Vagina (tissue), 2 donors: ENCODE measurements around the gene ITGB7. TPM values are rescaled to one million over a fixed set of nuclear protein-coding genes. Genes with fewer than 3 reads are reported as not detected.

Experiments
- DNase-seq, 2 donors: peaks; one replicate each; pipeline ENCODE4 v3.0.0-alpha.2; 2017; ENCODE audit errors: extremely low spot score in 2 of 2
- H3K27ac ChIP-seq: fragments of 200-600 bp; sonication (generic); one replicate; pipeline ENCODE4 v1.5.1; 2019
- H3K27me3 ChIP-seq: fragments of 200-600 bp; sonication (generic); one replicate; pipeline ENCODE4 v1.5.1; 2019
- H3K36me3 ChIP-seq, 2 donors: fragments of 200-600 bp; sonication (generic); one replicate each; pipeline ENCODE4 v1.5.1; 2017 to 2019
- H3K4me1 ChIP-seq: fragments of 200-600 bp; sonication (generic); one replicate; pipeline ENCODE4 v1.5.1; 2019
- H3K4me3 ChIP-seq, 2 donors: fragments of 200-600 bp; sonication (generic); 1 replicate in 1 of 2; 2 replicates in 1 of 2; pipeline ENCODE4 v1.5.1; 2016 to 2019
- H3K9me3 ChIP-seq: fragments of 200-600 bp; sonication (generic); one replicate; pipeline ENCODE4 v1.5.1; 2019
- POLR2A ChIP-seq, 2 donors: fragments of 450-650 bp; IDR thresholded peaks; one replicate each; pipeline ENCODE4 v1.6.1; 2017; ENCODE audit warnings: antibody characterized with exemption in 2 of 2, mild to moderate bottlenecking in 2 of 2, moderate library complexity in 2 of 2
- POLR2AphosphoS5 ChIP-seq, 2 donors: sonication (generic); formaldehyde crosslinking; IDR thresholded peaks; one replicate each; pipeline ENCODE4 v1.9.0; 2017; ENCODE audit warnings: antibody characterized with exemption in 2 of 2, mild to moderate bottlenecking in 2 of 2, low read depth in 1 of 2; ENCODE audit not compliant: insufficient read depth in 1 of 2
- intact Hi-C: fragments of 100-400 bp; cut with DNase I; formaldehyde crosslinking; loops from one replicate; pipeline ENCODE4 v1.15.1; 2023
- total RNA-seq: library from RNA; depleted of rRNA; stranded (reverse); fragments of >200 nt; gene quantifications from one replicate; pipeline ENCODE4 v1.2.3, GENCODE V29; 2016
- TF ChIP-seq, protein P1 (sequence below), 3 experiments: fragments of 450-650 bp in 2 of 3; fragments of 200-600 bp in 1 of 3; sonication (generic) in 1 of 3; IDR thresholded peaks; one replicate each; pipeline ENCODE4 v1.5.1; 2017 to 2019; ENCODE audit warnings: antibody characterized with exemption in 3 of 3, mild to moderate bottlenecking in 2 of 3, moderate library complexity in 2 of 3

Gene ITGB7
- total RNA-seq, 1 donor from 2014 or later, result 3.7 TPM

DNA sequence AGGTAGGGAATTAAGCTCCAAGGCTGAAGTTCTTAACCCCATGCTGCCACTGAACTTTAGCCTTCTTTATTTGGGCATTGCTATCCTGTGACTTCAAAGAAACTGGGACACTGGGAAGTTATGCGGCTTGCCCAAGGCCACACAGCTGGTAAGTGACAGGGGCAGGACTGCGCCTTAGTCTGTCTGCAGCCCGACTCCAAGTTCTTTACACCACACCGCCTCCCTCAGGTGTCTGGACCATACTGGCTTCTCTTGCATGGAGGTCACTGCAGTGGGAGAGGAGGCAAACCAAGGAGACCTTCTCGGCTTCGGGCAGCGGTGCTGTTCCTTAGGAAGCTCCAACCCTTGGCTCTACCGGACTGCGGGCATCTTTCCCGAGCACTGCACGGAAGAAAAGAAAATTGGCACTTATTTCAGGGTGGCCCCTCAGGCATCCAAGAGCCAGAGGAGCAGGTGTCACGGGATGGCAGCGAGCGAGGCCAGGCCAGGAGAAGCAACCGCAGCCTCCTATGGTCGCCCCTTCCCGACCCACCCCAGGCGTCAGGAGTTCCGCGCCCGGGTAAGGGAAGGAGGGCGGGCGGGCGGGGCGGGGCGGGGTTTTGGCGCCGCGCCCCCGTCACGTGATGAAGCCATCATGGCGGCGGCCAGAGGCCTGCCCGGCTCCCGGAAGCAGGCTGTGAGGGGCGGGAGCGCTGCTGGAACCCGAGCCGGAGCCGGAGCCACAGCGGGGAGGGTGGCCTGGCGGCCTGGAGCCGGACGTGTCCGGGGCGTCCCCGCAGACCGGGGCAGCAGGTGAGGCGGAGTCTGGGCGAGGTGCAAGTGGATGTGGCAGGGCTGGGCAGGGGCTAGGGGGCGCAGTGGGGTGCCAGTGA lies 44.7 kb upstream of the ITGB7 start:
- TF ChIP-seq, protein P1, sequence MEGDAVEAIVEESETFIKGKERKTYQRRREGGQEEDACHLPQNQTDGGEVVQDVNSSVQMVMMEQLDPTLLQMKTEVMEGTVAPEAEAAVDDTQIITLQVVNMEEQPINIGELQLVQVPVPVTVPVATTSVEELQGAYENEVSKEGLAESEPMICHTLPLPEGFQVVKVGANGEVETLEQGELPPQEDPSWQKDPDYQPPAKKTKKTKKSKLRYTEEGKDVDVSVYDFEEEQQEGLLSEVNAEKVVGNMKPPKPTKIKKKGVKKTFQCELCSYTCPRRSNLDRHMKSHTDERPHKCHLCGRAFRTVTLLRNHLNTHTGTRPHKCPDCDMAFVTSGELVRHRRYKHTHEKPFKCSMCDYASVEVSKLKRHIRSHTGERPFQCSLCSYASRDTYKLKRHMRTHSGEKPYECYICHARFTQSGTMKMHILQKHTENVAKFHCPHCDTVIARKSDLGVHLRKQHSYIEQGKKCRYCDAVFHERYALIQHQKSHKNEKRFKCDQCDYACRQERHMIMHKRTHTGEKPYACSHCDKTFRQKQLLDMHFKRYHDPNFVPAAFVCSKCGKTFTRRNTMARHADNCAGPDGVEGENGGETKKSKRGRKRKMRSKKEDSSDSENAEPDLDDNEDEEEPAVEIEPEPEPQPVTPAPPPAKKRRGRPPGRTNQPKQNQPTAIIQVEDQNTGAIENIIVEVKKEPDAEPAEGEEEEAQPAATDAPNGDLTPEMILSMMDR (IDR thresholded peaks at IDR 0.05), result peak in 2 of 3 experiments; percentile 12 to 43
- TF ChIP-seq POLR2AphosphoS5 (IDR thresholded peaks at IDR 0.05; ENCODE audit: insufficient read depth in 1 of 2, low read depth in 1 of 2) (peak; percentile 6 to 92), POLR2A (IDR thresholded peaks at IDR 0.05) (peak in 1 of 2 donors; percentile 62)
- Histone ChIP-seq H3K27ac (peak overlapping the region; percentile 91), H3K9me3 (no peaks in the 10 kb centered on the region), H3K36me3 (peaks cover 0 to 8% of the 10 kb centered on the region in 2 donors), H3K4me1 (peaks cover 31% of the 10 kb centered on the region), H3K4me3 (peak overlapping the region; percentile 85 to 89), H3K27me3 (no peaks in the 10 kb centered on the region)
- DNase-seq, result peak in 1 of 2 donors; percentile 94
- intact Hi-C loops, result loop anchor here (5.0 kb wide), 1 partner anchor 34 kb away; no protein-coding TSS in a partner anchor

DNA sequence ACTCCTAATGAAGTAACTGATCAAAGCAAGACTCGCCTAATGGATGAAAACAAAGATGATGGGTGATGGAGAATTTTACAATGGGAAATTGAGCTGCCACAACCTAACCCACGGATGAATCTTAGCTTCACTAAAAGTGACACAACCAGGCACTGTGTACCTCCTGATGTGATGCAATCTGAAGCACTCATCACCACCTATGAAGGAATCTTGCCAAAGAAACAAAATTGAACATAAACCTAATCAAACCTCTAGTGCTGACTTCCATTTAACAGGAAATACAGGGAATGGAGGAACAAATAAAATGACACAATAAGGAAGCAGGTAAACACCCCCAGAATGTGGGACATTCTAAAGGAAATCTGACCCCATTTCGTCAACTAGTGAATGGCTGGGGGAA lies 38.2 kb upstream of the ITGB7 start:
- Histone ChIP-seq H3K27ac (no peak overlapping the region), H3K36me3 (no peaks in the 10 kb centered on the region), H3K9me3 (no peaks in the 10 kb centered on the region), H3K4me3 (no peak overlapping the region), H3K27me3 (no peaks in the 10 kb centered on the region), H3K4me1 (peaks cover under 1% of the 10 kb centered on the region)
- TF ChIP-seq POLR2A (IDR thresholded peaks at IDR 0.05) (no peak), POLR2AphosphoS5 (IDR thresholded peaks at IDR 0.05; ENCODE audit: insufficient read depth in 1 of 2, low read depth in 1 of 2) (no peak)
- TF ChIP-seq, protein P1 (IDR thresholded peaks at IDR 0.05), result no peak
- intact Hi-C loops, result no loop called here
- DNase-seq, result no peak

DNA sequence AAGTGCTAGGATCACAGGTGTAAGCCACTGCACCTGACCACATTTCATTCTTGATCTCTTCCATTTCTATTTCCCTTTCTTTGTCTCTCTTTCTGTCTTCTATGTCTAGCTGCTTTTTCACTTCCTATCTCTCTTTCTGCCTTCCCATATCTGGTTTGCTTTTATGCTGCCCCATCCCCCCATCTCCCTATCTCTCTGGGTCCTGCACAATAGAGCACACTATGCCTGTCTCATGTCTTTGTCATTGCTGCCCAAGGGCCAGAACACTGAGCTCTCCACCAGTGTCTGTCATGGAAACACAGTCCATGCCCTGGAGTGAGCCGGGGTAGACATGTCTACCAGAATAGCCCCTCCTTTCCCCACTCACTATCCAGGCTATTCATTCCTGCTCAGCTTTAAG lies 37.3 kb upstream of the ITGB7 start:
- TF ChIP-seq POLR2AphosphoS5 (IDR thresholded peaks at IDR 0.05; ENCODE audit: insufficient read depth in 1 of 2, low read depth in 1 of 2) (no peak), POLR2A (IDR thresholded peaks at IDR 0.05) (no peak)
- TF ChIP-seq, protein P1 (IDR thresholded peaks at IDR 0.05), result no peak
- no peak overlapping the region for H3K4me3 ChIP-seq
- no peaks in the 10 kb centered on the region for H3K4me1 ChIP-seq

GRCh38 chr12:53241623-53242412 lies 34.8 kb upstream of the ITGB7 start:
- no peaks in the 10 kb centered on the region for H3K9me3 ChIP-seq
- intact Hi-C loops, result no loop called here
- DNase-seq, result peak in 1 of 2 donors; percentile 72

More for the DNA sequence above, 37.3 kb upstream of the ITGB7 start:
- no peak overlapping the region for H3K27ac ChIP-seq
- DNase-seq, result no peak
- no peaks in the 10 kb centered on the region for H3K9me3 ChIP-seq
- H3K27me3 ChIP-seq, result no peaks in the 10 kb centered on the region
- H3K36me3 ChIP-seq, result no peaks in the 10 kb centered on the region
- intact Hi-C loops, result no loop called here

More at GRCh38 chr12:53241623-53242412, 34.8 kb upstream of the ITGB7 start:
- peaks cover 2% of the 10 kb centered on the region for H3K4me1 ChIP-seq
- no peak overlapping the region for H3K27ac ChIP-seq
- TF ChIP-seq POLR2A (IDR thresholded peaks at IDR 0.05) (no peak), POLR2AphosphoS5 (IDR thresholded peaks at IDR 0.05; ENCODE audit: insufficient read depth in 1 of 2, low read depth in 1 of 2) (no peak)
- TF ChIP-seq, protein P1 (IDR thresholded peaks at IDR 0.05), result no peak
- H3K27me3 ChIP-seq, result no peaks in the 10 kb centered on the region
- no peak overlapping the region for H3K4me3 ChIP-seq
- H3K36me3 ChIP-seq, result no peaks in the 10 kb centered on the region
